A673 (cell line): Measurements from ENCODE around the gene C2. TPM values are rescaled to one million over a fixed set of nuclear protein-coding genes. Genes with fewer than 3 reads are reported as not detected.

Source experiments
- BruUV-seq: library from RNA; stranded (reverse); fragments of 400-500 nt; replicated peaks from 2 replicates; lab custom pipeline; 2021; lab: Mats Ljungman, UMichigan
- CTCF ChIA-PET: fragments of 300-600 bp; sonication (Branson Sonifier 250); formaldehyde crosslinking; loops from one replicate; lab custom pipeline; 2022; ENCODE audit warnings: antibody characterized with exemption; lab: Charles Lee
- POLR2A ChIA-PET: fragments of 300-600 bp; sonication (Branson Sonifier 250); formaldehyde crosslinking; loops from one replicate; lab custom pipeline; 2022; ENCODE audit warnings: antibody characterized with exemption; ENCODE audit not compliant: low non-redundant PET; lab: Charles Lee
- DNase-seq: peaks from one replicate; pipeline ENCODE4 v3.0.0-alpha.2; 2015; ENCODE audit warnings: low spot score
- H3K27ac ChIP-seq: fragments of 200-600 bp; sonication (generic); 2 replicates; pipeline ENCODE4 v1.5.1; 2016; ENCODE audit warnings: mixed run types, low read depth, mild to moderate bottlenecking, mixed read lengths, antibody characterized with exemption, low read length; ENCODE audit not compliant: poor library complexity, severe bottlenecking
- H3K27me3 ChIP-seq: fragments of 200-600 bp; sonication (generic); replicated peaks from 2 replicates; pipeline ENCODE4 v1.6.1; 2017; ENCODE audit warnings: mixed run types, low read depth, mild to moderate bottlenecking, mixed read lengths, antibody characterized with exemption, low read length; ENCODE audit not compliant: insufficient read depth, poor library complexity
- H3K36me3 ChIP-seq: fragments of 200-600 bp; sonication (generic); 2 replicates; pipeline ENCODE4 v1.6.1; 2016; ENCODE audit warnings: mixed run types, mild to moderate bottlenecking, mixed read lengths, antibody characterized with exemption, low read length; ENCODE audit not compliant: insufficient read depth, poor library complexity, severe bottlenecking
- H3K4me1 ChIP-seq: fragments of 200-600 bp; sonication (generic); 2 replicates; pipeline ENCODE4 v1.6.1; 2017; ENCODE audit warnings: mixed run types, mild to moderate bottlenecking, mixed read lengths, antibody characterized with exemption, low read length; ENCODE audit not compliant: insufficient read depth, poor library complexity, severe bottlenecking
- H3K4me3 ChIP-seq: fragments of 200-600 bp; sonication (generic); 2 replicates; pipeline ENCODE4 v1.5.1; 2016; ENCODE audit warnings: low read depth, mixed run types, mild to moderate bottlenecking, mixed read lengths, low read length; ENCODE audit not compliant: poor library complexity, severe bottlenecking
- H3K9me3 ChIP-seq: fragments of 200-600 bp; sonication (generic); 2 replicates; pipeline ENCODE4 v1.6.1; 2016; ENCODE audit warnings: mixed run types, low read depth, mild to moderate bottlenecking, mixed read lengths, antibody characterized with exemption, low read length; ENCODE audit not compliant: poor library complexity, severe bottlenecking
- EZH2 ChIP-seq: fragments of 200-600 bp; sonication (generic); IDR thresholded peaks from 2 replicates; pipeline ENCODE4 v1.6.1; 2017; ENCODE audit warnings: borderline replicate concordance, low read depth, mild to moderate bottlenecking, mixed read lengths, antibody characterized with exemption, low read length; ENCODE audit not compliant: poor library complexity, severe bottlenecking
- intact Hi-C: fragments of 100-400 bp; cut with micrococcal nuclease; formaldehyde crosslinking; loops from one replicate; pipeline ENCODE4 v1.10.0; 2022; ENCODE audit not compliant: unreplicated experiment
- total RNA-seq: library from RNA; stranded (reverse); gene quantifications from 2 replicates; pipeline ENCODE4 v1.2.3, GENCODE V29; 2021
- TF ChIP-seq, protein P1 (sequence below): fragments of 300-800, 200-600 bp; sonication (generic); conservative IDR thresholded peaks from 2 replicates; pipeline ENCODE4 v1.5.1; 2017; ENCODE audit warnings: low read depth, mild to moderate bottlenecking, antibody characterized with exemption, low read length, moderate library complexity, mixed read lengths

C2 gene
- total RNA-seq, 1 experiment from 2014 or later = 0.56 TPM

DNA sequence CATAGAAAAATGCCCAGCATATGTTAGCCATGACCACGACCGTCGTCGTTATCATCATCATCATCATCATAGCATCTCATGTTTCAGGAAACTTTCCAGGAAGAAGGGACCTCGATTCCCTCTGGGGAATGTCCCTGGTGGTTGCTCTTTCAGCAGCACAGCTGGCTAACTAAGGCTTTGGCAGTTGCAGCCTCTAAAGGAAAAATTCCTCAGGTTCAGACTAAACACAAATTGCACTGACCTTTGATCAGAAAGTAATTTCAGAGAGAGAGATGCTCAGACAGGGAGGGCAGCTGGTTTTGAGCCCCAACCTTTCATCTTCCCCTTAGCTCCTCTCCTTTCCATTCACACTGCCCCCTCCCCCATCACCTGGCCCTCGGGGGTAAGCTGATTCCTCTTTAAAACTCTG lies 12.7 kb downstream of the C2 start:
- POLR2A ChIA-PET = no interaction called here
- TF ChIP-seq, protein P1, sequence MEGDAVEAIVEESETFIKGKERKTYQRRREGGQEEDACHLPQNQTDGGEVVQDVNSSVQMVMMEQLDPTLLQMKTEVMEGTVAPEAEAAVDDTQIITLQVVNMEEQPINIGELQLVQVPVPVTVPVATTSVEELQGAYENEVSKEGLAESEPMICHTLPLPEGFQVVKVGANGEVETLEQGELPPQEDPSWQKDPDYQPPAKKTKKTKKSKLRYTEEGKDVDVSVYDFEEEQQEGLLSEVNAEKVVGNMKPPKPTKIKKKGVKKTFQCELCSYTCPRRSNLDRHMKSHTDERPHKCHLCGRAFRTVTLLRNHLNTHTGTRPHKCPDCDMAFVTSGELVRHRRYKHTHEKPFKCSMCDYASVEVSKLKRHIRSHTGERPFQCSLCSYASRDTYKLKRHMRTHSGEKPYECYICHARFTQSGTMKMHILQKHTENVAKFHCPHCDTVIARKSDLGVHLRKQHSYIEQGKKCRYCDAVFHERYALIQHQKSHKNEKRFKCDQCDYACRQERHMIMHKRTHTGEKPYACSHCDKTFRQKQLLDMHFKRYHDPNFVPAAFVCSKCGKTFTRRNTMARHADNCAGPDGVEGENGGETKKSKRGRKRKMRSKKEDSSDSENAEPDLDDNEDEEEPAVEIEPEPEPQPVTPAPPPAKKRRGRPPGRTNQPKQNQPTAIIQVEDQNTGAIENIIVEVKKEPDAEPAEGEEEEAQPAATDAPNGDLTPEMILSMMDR = no peak
- no peak for TF ChIP-seq EZH2
- DNase-seq = no peak

DNA sequence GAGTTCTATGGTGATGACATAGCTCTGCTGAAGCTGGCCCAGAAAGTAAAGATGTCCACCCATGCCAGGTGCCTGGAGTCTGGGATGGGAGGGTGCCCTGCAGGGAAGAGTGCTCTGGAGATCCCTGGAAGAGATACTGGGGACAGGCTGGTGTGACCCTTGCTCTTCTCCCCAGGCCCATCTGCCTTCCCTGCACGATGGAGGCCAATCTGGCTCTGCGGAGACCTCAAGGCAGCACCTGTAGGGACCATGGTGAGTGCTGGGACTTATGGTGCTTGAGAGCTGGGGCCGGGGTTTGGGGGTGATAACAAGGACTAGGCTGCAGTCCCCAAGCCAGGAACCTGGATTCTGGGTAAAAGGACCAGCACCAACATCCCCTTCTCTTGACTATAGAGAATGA lies 16.2 kb downstream of the C2 start:
- ChIA-PET POLR2A (no interaction called here), CTCF (no interaction called here)
- Histone ChIP-seq H3K4me1 (no peaks in the 10 kb centered on the region), H3K9me3 (no peaks in the 10 kb centered on the region), H3K27ac (no peak overlapping the region), H3K4me3 (no peak overlapping the region), H3K36me3 (no peaks in the 10 kb centered on the region), H3K27me3 (no peaks in the 10 kb centered on the region)
- intact Hi-C loops = no loop called here
- TF ChIP-seq EZH2 = no peak
- TF ChIP-seq, protein P1 = no peak
- BruUV-seq = no TSS peak
- no peak for DNase-seq

More for the DNA sequence above, 12.7 kb downstream of the C2 start:
- BruUV-seq = no TSS peak
- Histone ChIP-seq H3K27ac (no peak overlapping the region), H3K4me3 (no peak overlapping the region), H3K9me3 (no peaks in the 10 kb centered on the region), H3K27me3 (no peaks in the 10 kb centered on the region), H3K36me3 (no peaks in the 10 kb centered on the region), H3K4me1 (no peaks in the 10 kb centered on the region)
- CTCF ChIA-PET = no interaction called here
- intact Hi-C loops = no loop called here

DNA sequence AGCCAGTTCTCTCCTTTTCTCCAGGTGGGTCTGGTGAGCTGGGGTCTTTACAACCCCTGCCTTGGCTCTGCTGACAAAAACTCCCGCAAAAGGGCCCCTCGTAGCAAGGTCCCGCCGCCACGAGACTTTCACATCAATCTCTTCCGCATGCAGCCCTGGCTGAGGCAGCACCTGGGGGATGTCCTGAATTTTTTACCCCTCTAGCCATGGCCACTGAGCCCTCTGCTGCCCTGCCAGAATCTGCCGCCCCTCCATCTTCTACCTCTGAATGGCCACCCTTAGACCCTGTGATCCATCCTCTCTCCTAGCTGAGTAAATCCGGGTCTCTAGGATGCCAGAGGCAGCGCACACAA lies 17.6 kb downstream of the C2 start:
- DNase-seq = no peak
- H3K4me3 ChIP-seq = no peak overlapping the region
- POLR2A ChIA-PET = no interaction called here
- H3K4me1 ChIP-seq = no peaks in the 10 kb centered on the region
- CTCF ChIA-PET = no interaction called here
- BruUV-seq = no TSS peak
- H3K36me3 ChIP-seq = no peaks in the 10 kb centered on the region
- H3K27ac ChIP-seq = no peak overlapping the region
- H3K27me3 ChIP-seq = no peaks in the 10 kb centered on the region
- TF ChIP-seq EZH2 = no peak
- TF ChIP-seq, protein P1 = no peak
- no peaks in the 10 kb centered on the region for H3K9me3 ChIP-seq
- intact Hi-C loops = no loop called here
